ENCODE data around the gene ZNF559.

ZNF559 gene

DNA sequence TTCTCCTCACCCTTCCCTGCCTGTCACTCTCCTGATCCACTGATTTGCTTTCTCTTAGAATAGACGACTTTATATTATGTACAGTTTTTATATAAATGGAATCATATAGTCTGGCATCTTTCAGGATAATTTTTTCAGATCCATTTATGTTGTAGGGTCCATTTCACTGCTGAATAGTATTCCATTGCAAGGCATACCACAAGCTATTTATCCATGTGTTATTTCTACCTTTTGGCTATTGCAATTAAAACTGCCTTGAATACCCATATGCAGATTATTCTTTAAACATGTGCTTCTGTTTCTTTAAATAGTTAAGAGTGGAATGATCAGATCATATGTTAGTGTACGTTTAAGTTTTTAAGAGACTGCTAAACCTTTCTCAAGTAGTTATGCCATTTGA, 21.0 kb downstream of the ZNF559 start:
- peaks cover 45% of the 10 kb centered on the region for H3K9me3 ChIP-seq (ENCODE audit: insufficient read depth, low read length)
- no peaks in the 10 kb centered on the region for H3F3A ChIP-seq (ENCODE audit: insufficient read depth)
- TF ChIP-seq EZH2phosphoT487 (conservative IDR thresholded peaks at IDR 0.05; ENCODE audit: low read length): no peak
- TF ChIP-seq CTCF (IDR thresholded peaks at IDR 0.05; ENCODE audit: insufficient read depth, low read length, poor library complexity, severe bottlenecking): no peak
- no peak overlapping the region for H2AFZ ChIP-seq (ENCODE audit: low read depth, low read length, severe bottlenecking)
- H3K27ac ChIP-seq (ENCODE audit: low read depth, low read length): no peak overlapping the region
- no peak overlapping the region for H3K4me2 ChIP-seq (ENCODE audit: low read depth, low read length, poor library complexity, severe bottlenecking)
- H3K9ac ChIP-seq (ENCODE audit: low read length): no peak overlapping the region
- H3K79me2 ChIP-seq (ENCODE audit: insufficient read depth, low read length): no peaks in the 10 kb centered on the region
- H3K36me3 ChIP-seq (ENCODE audit: low read length): peaks cover 35% of the 10 kb centered on the region
- H3K9me2 ChIP-seq (replicated peaks; ENCODE audit: insufficient read depth, low read length): no peaks in the 10 kb centered on the region
- no peak overlapping the region for H3K4me3 ChIP-seq (ENCODE audit: insufficient read depth, low read length, poor library complexity, severe bottlenecking)
- no peaks in the 10 kb centered on the region for H3K27me3 ChIP-seq (ENCODE audit: low read length)
- H4K20me1 ChIP-seq (ENCODE audit: low read depth, low read length): no peaks in the 10 kb centered on the region

GRCh38 chr19:9348253-9348652, 24.3 kb downstream of the ZNF559 start:
- Histone ChIP-seq H2AFZ (ENCODE audit: low read depth, low read length, severe bottlenecking) (no peak overlapping the region), H4K20me1 (ENCODE audit: low read depth, low read length) (no peaks in the 10 kb centered on the region), H3K9me2 (replicated peaks; ENCODE audit: insufficient read depth, low read length) (no peaks in the 10 kb centered on the region), H3K4me3 (ENCODE audit: insufficient read depth, low read length, poor library complexity, severe bottlenecking) (no peak overlapping the region), H3K36me3 (ENCODE audit: low read length) (peaks cover 12% of the 10 kb centered on the region; the same call in 1 of the 2 replicates), H3K79me2 (ENCODE audit: insufficient read depth, low read length) (no peaks in the 10 kb centered on the region), H3K4me2 (ENCODE audit: low read depth, low read length, poor library complexity, severe bottlenecking) (no peak overlapping the region), H3K27ac (ENCODE audit: low read depth, low read length) (no peak overlapping the region), H3F3A (ENCODE audit: insufficient read depth) (no peaks in the 10 kb centered on the region), H3K9ac (ENCODE audit: low read length) (no peak overlapping the region), H3K27me3 (ENCODE audit: low read length) (no peaks in the 10 kb centered on the region), H3K9me3 (ENCODE audit: insufficient read depth, low read length) (peaks cover 25% of the 10 kb centered on the region; the same call in 1 of the 2 replicates)
- TF ChIP-seq CTCF (IDR thresholded peaks at IDR 0.05; ENCODE audit: insufficient read depth, low read length, poor library complexity, severe bottlenecking): no peak
- no peak for TF ChIP-seq EZH2phosphoT487 (conservative IDR thresholded peaks at IDR 0.05; ENCODE audit: low read length)

GRCh38 chr19:9348671-9349070, 24.7 kb downstream of the ZNF559 start:
- Histone ChIP-seq H3K36me3 (ENCODE audit: low read length) (peaks cover 8% of the 10 kb centered on the region; the same call in 1 of the 2 replicates), H3K4me3 (ENCODE audit: insufficient read depth, low read length, poor library complexity, severe bottlenecking) (no peak overlapping the region), H4K20me1 (ENCODE audit: low read depth, low read length) (no peaks in the 10 kb centered on the region), H3K27ac (ENCODE audit: low read depth, low read length) (no peak overlapping the region), H3F3A (ENCODE audit: insufficient read depth) (no peaks in the 10 kb centered on the region), H3K9ac (ENCODE audit: low read length) (no peak overlapping the region), H3K9me3 (ENCODE audit: insufficient read depth, low read length) (peaks cover 20% of the 10 kb centered on the region; the same call in 1 of the 2 replicates), H3K27me3 (ENCODE audit: low read length) (no peaks in the 10 kb centered on the region), H3K79me2 (ENCODE audit: insufficient read depth, low read length) (no peaks in the 10 kb centered on the region), H3K9me2 (replicated peaks; ENCODE audit: insufficient read depth, low read length) (no peaks in the 10 kb centered on the region), H3K4me2 (ENCODE audit: low read depth, low read length, poor library complexity, severe bottlenecking) (no peak overlapping the region), H2AFZ (ENCODE audit: low read depth, low read length, severe bottlenecking) (no peak overlapping the region)
- TF ChIP-seq EZH2phosphoT487 (conservative IDR thresholded peaks at IDR 0.05; ENCODE audit: low read length) (no peak), CTCF (IDR thresholded peaks at IDR 0.05; ENCODE audit: insufficient read depth, low read length, poor library complexity, severe bottlenecking) (no peak)
